ENCODE measurements around the gene APOBEC3C.

DNA sequence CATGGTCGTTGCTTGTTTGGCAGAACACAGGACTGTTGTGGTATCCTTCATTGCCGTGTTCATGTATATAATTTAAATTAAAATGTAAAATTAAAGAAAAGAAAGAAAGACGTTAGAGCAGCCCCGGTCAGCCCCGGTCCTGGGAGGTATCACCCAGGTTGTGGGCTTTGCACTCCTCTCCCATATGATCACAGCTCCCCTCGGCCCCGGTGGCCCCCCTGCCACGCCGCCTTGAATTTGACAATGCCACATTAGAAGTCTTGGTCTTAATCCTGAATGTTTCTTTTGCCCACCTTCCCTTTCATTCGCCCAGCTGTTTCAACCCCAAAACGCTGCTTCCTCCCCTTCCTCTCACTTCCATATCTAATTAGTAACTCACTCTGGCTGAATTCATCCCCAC, 45.3 kb upstream of the APOBEC3C start:
- TF ChIP-seq, protein P1, sequence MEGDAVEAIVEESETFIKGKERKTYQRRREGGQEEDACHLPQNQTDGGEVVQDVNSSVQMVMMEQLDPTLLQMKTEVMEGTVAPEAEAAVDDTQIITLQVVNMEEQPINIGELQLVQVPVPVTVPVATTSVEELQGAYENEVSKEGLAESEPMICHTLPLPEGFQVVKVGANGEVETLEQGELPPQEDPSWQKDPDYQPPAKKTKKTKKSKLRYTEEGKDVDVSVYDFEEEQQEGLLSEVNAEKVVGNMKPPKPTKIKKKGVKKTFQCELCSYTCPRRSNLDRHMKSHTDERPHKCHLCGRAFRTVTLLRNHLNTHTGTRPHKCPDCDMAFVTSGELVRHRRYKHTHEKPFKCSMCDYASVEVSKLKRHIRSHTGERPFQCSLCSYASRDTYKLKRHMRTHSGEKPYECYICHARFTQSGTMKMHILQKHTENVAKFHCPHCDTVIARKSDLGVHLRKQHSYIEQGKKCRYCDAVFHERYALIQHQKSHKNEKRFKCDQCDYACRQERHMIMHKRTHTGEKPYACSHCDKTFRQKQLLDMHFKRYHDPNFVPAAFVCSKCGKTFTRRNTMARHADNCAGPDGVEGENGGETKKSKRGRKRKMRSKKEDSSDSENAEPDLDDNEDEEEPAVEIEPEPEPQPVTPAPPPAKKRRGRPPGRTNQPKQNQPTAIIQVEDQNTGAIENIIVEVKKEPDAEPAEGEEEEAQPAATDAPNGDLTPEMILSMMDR (IDR thresholded peaks at IDR 0.05): no peak
- no peak for TF ChIP-seq POLR2A (IDR thresholded peaks at IDR 0.05)
